Common myeloid progenitor, CD34-positive (primary cell): Measurements from ENCODE around the gene PACRG.

Experiments used
- CTCF ChIA-PET: fragments of 350-600 bp; sonication (Branson Sonifier 250); formaldehyde crosslinking; loops from one replicate; lab custom pipeline; 2021; ENCODE audit warnings: antibody characterized with exemption; lab: Charles Lee
- POLR2A ChIA-PET: fragments of 350-600 bp; sonication (Branson Sonifier 250); formaldehyde crosslinking; loops from one replicate; lab custom pipeline; 2021; ENCODE audit warnings: antibody characterized with exemption; lab: Charles Lee
- DNase-seq, 3 donors: peaks; one replicate each; pipeline versions ENCODE4 v3.0.0 to v3.0.0-alpha.2; 2013
- H3K27ac ChIP-seq, 2 experiments: 1 replicate in 1 of 2; 2 replicates in 1 of 2; pipeline ENCODE4 v1.7.0; 2013; ENCODE audit warnings: inconsistent platforms in 2 of 2, low read length in 2 of 2, mild to moderate bottlenecking in 2 of 2, low read depth in 1 of 2, moderate library complexity in 1 of 2; ENCODE audit not compliant: severe bottlenecking in 2 of 2, insufficient read depth in 1 of 2, poor library complexity in 1 of 2
- H3K27me3 ChIP-seq, 5 experiments: replicated peaks in 2 of 5; 1 replicate in 3 of 5; 2 replicates in 2 of 5; pipeline versions ENCODE4 v1.6.1 to v1.7.0; 2013; ENCODE audit warnings: low read length in 4 of 5, mild to moderate bottlenecking in 2 of 5, moderate library complexity in 2 of 5, inconsistent platforms in 1 of 5; ENCODE audit not compliant: insufficient read depth in 5 of 5, control insufficient read depth in 4 of 5
- H3K36me3 ChIP-seq, 4 experiments: 1 replicate in 2 of 4; 2 replicates in 2 of 4; pipeline versions ENCODE4 v1.6.1 to v1.7.0; 2013; ENCODE audit warnings: low read length in 3 of 4, control low read depth in 1 of 4, mild to moderate bottlenecking in 1 of 4; ENCODE audit not compliant: control insufficient read depth in 4 of 4, insufficient read depth in 4 of 4
- H3K4me1 ChIP-seq, 4 experiments: 1 replicate in 3 of 4; 2 replicates in 1 of 4; pipeline versions ENCODE4 v1.6.1 to v1.7.1; 2013; ENCODE audit warnings: low read length in 3 of 4, mild to moderate bottlenecking in 3 of 4, control low read depth in 1 of 4, inconsistent platforms in 1 of 4, moderate library complexity in 1 of 4; ENCODE audit not compliant: control insufficient read depth in 4 of 4, insufficient read depth in 4 of 4; ENCODE audit errors: control extremely low read depth in 1 of 4
- H3K4me3 ChIP-seq, 7 experiments: 1 replicate in 4 of 7; 2 replicates in 3 of 7; pipeline versions ENCODE4 v1.5.1 to v1.7.0; 2013; ENCODE audit warnings: mild to moderate bottlenecking in 7 of 7, low read length in 6 of 7, moderate library complexity in 6 of 7, inconsistent platforms in 2 of 7, low read depth in 2 of 7, control low read depth in 1 of 7; ENCODE audit not compliant: insufficient read depth in 4 of 7, control insufficient read depth in 1 of 7; ENCODE audit errors: extremely low read depth in 1 of 7
- H3K9me3 ChIP-seq, 5 experiments: 1 replicate in 4 of 5; 2 replicates in 1 of 5; pipeline versions ENCODE4 v1.6.1 to v1.7.1; 2013; ENCODE audit warnings: low read length in 4 of 5, mild to moderate bottlenecking in 2 of 5, inconsistent platforms in 1 of 5, low read depth in 1 of 5, moderate library complexity in 1 of 5; ENCODE audit not compliant: control insufficient read depth in 4 of 5, insufficient read depth in 2 of 5; ENCODE audit errors: control extremely low read depth in 1 of 5
- WGBS: methylation state at CpG from one replicate; pipeline ENCODE4 v1.1.5; 2013; ENCODE audit not compliant: insufficient coverage; 5-methylcytosine and 5-hydroxymethylcytosine counted together

The PACRG gene

DNA sequence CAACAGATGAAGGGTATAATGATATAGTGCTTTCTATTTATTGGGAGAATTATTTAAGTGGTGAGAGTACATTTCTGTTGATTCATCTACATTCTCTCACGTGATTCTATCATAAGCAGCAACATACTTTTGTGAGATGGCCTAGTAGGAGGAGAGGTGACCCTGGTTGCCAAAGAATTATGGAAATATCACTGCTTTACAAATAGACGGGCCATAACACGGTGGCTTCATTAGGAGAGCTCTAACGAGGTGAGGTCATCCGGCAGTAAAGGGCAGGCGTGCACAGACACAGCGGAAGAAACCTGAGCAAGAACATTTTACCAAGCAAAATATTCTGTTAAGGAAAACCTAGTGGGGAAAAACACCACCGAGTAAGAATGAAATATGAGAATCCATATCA lies 349.4 kb downstream of the PACRG start:
- Histone ChIP-seq H3K4me3 (no peak overlapping the region), H3K4me1 (no peaks in the 10 kb centered on the region), H3K9me3 (no peaks in the 10 kb centered on the region), H3K36me3 (no peaks in the 10 kb centered on the region), H3K27ac (no peak overlapping the region), H3K27me3 (no peaks in the 10 kb centered on the region)
- ChIA-PET CTCF (no interaction called here), POLR2A (no interaction called here)
- no peak for DNase-seq
- WGBS: 97% methylated on average over 4 of the region's 8 CpGs

DNA sequence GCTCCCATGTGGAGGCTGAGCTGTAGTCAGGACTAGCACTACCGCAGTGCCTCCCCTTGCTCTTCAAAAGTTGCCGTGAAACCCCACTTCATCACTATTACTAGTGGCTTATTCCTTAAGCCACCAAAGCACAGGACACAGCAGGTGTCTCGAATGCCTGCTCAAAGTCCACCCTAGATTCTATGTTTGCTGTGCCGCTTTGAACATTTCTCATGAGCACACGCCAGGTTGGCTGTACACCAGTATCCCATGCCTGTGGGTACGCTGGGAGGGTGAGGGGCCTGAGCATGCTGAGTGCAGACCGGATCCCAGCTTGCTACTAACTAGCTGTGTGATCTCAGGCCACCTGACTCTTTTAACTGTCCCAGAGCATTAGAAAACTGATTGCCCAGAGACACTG lies 350.9 kb downstream of the PACRG start:
- Histone ChIP-seq H3K4me1 (no peaks in the 10 kb centered on the region), H3K27ac (no peak overlapping the region), H3K9me3 (no peaks in the 10 kb centered on the region), H3K36me3 (no peaks in the 10 kb centered on the region), H3K27me3 (no peaks in the 10 kb centered on the region), H3K4me3 (no peak overlapping the region)
- no peak for DNase-seq
- POLR2A ChIA-PET: no interaction called here
- CTCF ChIA-PET: no interaction called here
- WGBS: 96% methylated on average over 7 of the region's 7 CpGs

DNA sequence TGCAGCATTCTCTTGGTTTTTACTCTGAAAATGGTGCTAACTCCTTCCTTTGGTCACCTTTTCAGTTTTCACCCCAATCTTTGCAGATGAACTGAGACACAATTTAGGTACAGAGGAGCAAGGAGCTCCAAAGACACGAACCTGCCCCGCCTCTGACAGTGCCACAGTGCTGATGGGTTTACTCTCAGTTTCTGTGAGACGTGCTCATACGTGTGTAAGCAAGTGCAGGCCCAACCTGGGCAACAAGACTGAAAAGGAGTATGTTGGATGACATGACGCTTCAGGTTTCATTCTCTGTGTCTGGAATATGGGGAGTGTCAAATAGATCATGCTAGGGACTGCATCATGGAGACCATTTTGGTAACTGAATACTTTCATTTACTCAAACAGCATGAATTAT lies 352.5 kb downstream of the PACRG start:
- no peaks in the 10 kb centered on the region for H3K36me3 ChIP-seq
- DNase-seq: no peak
- H3K27me3 ChIP-seq: no peaks in the 10 kb centered on the region
- H3K4me1 ChIP-seq: no peaks in the 10 kb centered on the region
- H3K9me3 ChIP-seq: no peaks in the 10 kb centered on the region
- POLR2A ChIA-PET: no interaction called here
- WGBS: 90% methylated on average over 4 of the region's 5 CpGs
- no peak overlapping the region for H3K27ac ChIP-seq
- H3K4me3 ChIP-seq: no peak overlapping the region
- CTCF ChIA-PET: no interaction called here

DNA sequence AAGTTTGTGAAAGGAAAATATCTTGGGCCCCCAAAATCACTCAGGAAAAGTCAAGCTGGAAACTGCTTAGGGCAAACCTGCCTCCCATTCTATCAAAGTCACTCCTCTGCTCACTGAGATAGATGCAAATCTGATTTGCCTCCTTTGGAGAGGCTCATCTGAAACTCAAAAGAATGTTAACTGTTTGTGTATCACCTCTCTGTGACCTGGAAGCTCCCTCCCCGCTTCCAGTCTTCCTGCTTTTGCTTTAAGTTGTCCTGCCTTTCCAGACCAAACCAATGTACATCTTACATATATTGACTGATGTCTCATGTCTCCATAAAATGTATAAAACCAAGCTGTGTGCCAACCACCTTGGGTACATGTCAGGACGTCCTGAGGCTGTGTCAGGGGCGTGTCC lies 355.4 kb downstream of the PACRG start:
- POLR2A ChIA-PET: no interaction called here
- Histone ChIP-seq H3K27ac (no peak overlapping the region), H3K27me3 (peaks cover 0 to 4% (median 0%) of the 10 kb centered on the region in 5 experiments), H3K4me1 (no peaks in the 10 kb centered on the region), H3K4me3 (no peak overlapping the region), H3K9me3 (no peaks in the 10 kb centered on the region), H3K36me3 (no peaks in the 10 kb centered on the region)
- DNase-seq: no peak
- CTCF ChIA-PET: no interaction called here
- 72% methylated on average over 3 of the region's 3 CpGs for WGBS

DNA sequence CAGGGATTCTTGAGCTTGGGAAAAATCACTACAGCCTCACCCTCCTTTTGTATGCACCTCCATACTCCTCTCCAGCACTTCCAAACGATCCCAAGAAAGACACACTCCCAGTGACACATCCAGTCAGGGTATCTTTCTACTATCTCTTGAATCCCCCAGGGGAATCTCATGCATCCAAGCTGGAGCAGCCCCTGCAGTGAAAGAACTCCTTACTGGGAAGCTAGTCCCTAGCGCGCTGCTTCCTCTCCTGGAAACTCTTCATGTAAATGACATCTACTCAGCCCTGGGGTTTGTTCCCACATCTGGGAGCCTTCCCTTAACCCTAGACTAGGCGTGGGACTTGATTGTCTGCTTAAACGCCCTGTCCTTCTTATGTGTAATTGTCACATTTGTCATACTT lies 357.7 kb downstream of the PACRG start:
- no peak for DNase-seq
- Histone ChIP-seq H3K9me3 (no peaks in the 10 kb centered on the region), H3K27me3 (peaks cover 0 to 4% (median 0%) of the 10 kb centered on the region in 5 experiments), H3K36me3 (no peaks in the 10 kb centered on the region), H3K27ac (no peak overlapping the region), H3K4me1 (no peaks in the 10 kb centered on the region), H3K4me3 (no peak overlapping the region)
- WGBS: 67% methylated on average over 3 of the region's 5 CpGs
- ChIA-PET POLR2A (no interaction called here), CTCF (no interaction called here)

DNA sequence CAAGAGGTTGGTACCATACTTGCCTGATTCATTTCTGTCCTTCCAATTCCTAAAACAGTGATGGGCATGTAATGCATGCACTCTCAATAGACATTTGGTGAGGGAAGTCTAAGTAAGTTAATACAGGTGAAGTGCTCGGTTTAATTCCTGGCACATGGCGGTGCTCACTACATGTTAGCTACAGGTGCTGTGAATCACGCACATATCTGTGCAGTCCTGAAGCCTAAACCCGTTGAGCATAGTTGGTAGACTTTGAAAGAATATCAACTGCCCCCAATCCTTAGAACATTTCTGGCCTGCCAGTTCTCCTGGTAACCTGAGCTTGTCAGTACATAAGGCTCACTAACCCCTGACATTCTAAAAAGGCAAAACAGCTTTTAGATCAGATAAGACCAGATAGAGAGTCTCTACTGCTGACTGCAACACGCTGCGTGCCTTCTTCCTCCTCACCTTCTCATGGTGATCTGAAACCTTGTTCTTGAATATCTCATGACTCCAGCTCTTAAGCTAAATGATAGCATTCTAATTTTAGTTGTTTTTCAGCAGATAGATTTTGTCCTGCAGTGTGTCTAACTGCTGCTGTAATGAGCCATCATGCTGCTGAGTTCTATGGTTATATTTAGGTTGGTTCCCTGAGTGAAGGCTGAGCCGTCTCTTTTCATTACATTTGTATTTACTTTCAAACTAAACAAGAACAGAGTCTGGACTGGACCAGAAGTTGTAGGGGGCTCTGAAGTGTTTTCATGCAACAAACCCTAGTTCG lies 358.3 kb downstream of the PACRG start:
- no peaks in the 10 kb centered on the region for H3K4me1 ChIP-seq
- CTCF ChIA-PET: no interaction called here
- WGBS: 83% methylated on average over 5 of the region's 8 CpGs
- no peaks in the 10 kb centered on the region for H3K36me3 ChIP-seq
- peaks cover 0 to 4% (median 0%) of the 10 kb centered on the region in 5 experiments for H3K27me3 ChIP-seq
- no peak for DNase-seq
- H3K4me3 ChIP-seq: no peak overlapping the region
- POLR2A ChIA-PET: no interaction called here
- no peak overlapping the region for H3K27ac ChIP-seq
- H3K9me3 ChIP-seq: no peaks in the 10 kb centered on the region

DNA sequence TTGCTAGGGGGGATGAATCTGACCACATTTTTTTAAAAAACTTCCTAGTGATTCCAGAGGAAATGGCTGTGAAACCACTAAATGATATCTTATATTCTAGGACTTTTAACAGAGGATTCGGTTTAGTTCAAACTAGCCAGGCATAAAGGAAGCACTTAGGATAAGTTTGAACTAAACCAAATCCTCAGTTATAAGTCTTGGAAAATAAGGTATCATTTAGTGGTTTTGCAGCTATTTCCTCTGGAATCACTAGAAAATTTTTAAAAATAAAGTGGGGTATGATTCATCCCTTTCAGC lies 358.8 kb downstream of the PACRG start:
- no peaks in the 10 kb centered on the region for H3K36me3 ChIP-seq
- DNase-seq: no peak
- 10% methylated on average over 1 of the region's 1 CpG for WGBS
- ChIA-PET POLR2A (no interaction called here), CTCF (no interaction called here)
- H3K9me3 ChIP-seq: no peaks in the 10 kb centered on the region
- peaks cover 0 to 4% (median 0%) of the 10 kb centered on the region in 5 experiments for H3K27me3 ChIP-seq
- no peak overlapping the region for H3K27ac ChIP-seq
- no peaks in the 10 kb centered on the region for H3K4me1 ChIP-seq
- no peak overlapping the region for H3K4me3 ChIP-seq
